ENCODE measurements around the gene RFFL. TPM values are rescaled to one million over a fixed set of nuclear protein-coding genes. Genes with fewer than 3 reads are reported as not detected.
A peak's percentile ranks its signal among the peaks of the same experiment; 100 is the strongest.

The RFFL gene
- total and polyA plus RNA-seq, 9 of the 15 experiments (the other 6 are each of a cell fraction or from before 2014, with no cell fraction given) = 3.4 to 18.1 (median 12.8) TPM

- TF ChIP-seq, protein P1, sequence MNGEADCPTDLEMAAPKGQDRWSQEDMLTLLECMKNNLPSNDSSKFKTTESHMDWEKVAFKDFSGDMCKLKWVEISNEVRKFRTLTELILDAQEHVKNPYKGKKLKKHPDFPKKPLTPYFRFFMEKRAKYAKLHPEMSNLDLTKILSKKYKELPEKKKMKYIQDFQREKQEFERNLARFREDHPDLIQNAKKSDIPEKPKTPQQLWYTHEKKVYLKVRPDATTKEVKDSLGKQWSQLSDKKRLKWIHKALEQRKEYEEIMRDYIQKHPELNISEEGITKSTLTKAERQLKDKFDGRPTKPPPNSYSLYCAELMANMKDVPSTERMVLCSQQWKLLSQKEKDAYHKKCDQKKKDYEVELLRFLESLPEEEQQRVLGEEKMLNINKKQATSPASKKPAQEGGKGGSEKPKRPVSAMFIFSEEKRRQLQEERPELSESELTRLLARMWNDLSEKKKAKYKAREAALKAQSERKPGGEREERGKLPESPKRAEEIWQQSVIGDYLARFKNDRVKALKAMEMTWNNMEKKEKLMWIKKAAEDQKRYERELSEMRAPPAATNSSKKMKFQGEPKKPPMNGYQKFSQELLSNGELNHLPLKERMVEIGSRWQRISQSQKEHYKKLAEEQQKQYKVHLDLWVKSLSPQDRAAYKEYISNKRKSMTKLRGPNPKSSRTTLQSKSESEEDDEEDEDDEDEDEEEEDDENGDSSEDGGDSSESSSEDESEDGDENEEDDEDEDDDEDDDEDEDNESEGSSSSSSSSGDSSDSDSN (IDR thresholded peaks at IDR 0.05; ENCODE audit: borderline replicate concordance in 1 of 2, low read depth in 2 of 2, low read length in 2 of 2) = 0 out of 4 replicates have a peak, but pooled peaks of 1 of the 2 experiments have one; percentile 19
- 0 out of 2 replicates have a peak, but pooled peaks have one; percentile 40 for TF ChIP-seq ZNF589 (CRISPR knock-in tag; IDR thresholded peaks at IDR 0.05; ENCODE audit: low read depth)
- TF ChIP-seq SP1 (CRISPR knock-in tag; IDR thresholded peaks at IDR 0.05) = 0 out of 2 replicates have a peak, but pooled peaks have one; percentile 19
- 0 out of 2 replicates have a peak, but pooled peaks have one; percentile 39 for TF ChIP-seq SREBF2 (CRISPR knock-in tag; IDR thresholded peaks at IDR 0.05)
- peak; percentile 35 for TF ChIP-seq TAF9B (IDR thresholded peaks at IDR 0.05; ENCODE audit: partially characterized antibody)
- TF ChIP-seq FOXM1 (IDR thresholded peaks at IDR 0.05; ENCODE audit: low read depth) = 0 out of 2 replicates have a peak, but pooled peaks have one; percentile 30
- TF ChIP-seq FOXM1 (CRISPR knock-in tag; IDR thresholded peaks at IDR 0.05; ENCODE audit: low read depth) = no peak
- no peak for TF ChIP-seq PRDM10 (IDR thresholded peaks at IDR 0.05; ENCODE audit: partially characterized antibody)
- 0 out of 4 replicates have a peak, but pooled peaks of 1 of the 2 experiments have one; percentile 18 for TF ChIP-seq CSDE1 (IDR thresholded peaks at IDR 0.05)
These were observed 83.7 kb downstream of the RFFL start (continued) for GRCh38 chr17:34979650-34980352.

Measured in K562 (cell line).